H9 (cell line): Measurements from ENCODE around the gene SF3A1. TPM values are rescaled to one million over a fixed set of nuclear protein-coding genes. Genes with fewer than 3 reads are reported as not detected.

ENCODE experiments used
- DNase-seq: peaks from one replicate; pipeline ENCODE4 v3.0.0-alpha.2; 2017
- H2AFZ ChIP-seq: one replicate; pipeline ENCODE4 v1.6.1; 2013; ENCODE audit warnings: mild to moderate bottlenecking, low read length, control low read depth, moderate library complexity
- H2AK5ac ChIP-seq: 2 replicates; pipeline ENCODE4 v1.6.1; 2013; ENCODE audit warnings: low read length, control low read depth, mixed read lengths; ENCODE audit not compliant: insufficient read length
- H2BK120ac ChIP-seq: one replicate; pipeline ENCODE4 v1.6.1; 2013; ENCODE audit warnings: low read depth, mild to moderate bottlenecking, low read length, control low read depth, inconsistent platforms; ENCODE audit not compliant: poor library complexity, severe bottlenecking
- H2BK12ac ChIP-seq: 2 replicates; pipeline ENCODE4 v1.6.1; 2013; ENCODE audit warnings: low read length, control low read depth, mixed read lengths, low read depth; ENCODE audit not compliant: insufficient read length
- H2BK15ac ChIP-seq: 2 replicates; pipeline ENCODE4 v1.6.1; 2013; ENCODE audit warnings: low read depth, low read length, control low read depth
- H2BK20ac ChIP-seq: one replicate; pipeline ENCODE4 v1.6.1; 2013; ENCODE audit warnings: low read depth, mild to moderate bottlenecking, low read length, control low read depth, inconsistent platforms; ENCODE audit not compliant: poor library complexity, severe bottlenecking
- H2BK5ac ChIP-seq: 2 replicates; pipeline ENCODE4 v1.6.1; 2013; ENCODE audit warnings: low read length, control low read depth, mixed read lengths; ENCODE audit not compliant: insufficient read length
- H3K14ac ChIP-seq: 2 replicates; pipeline ENCODE4 v1.6.1; 2013; ENCODE audit warnings: low read length, control low read depth; ENCODE audit not compliant: insufficient read depth
- H3K18ac ChIP-seq: 2 replicates; pipeline ENCODE4 v1.6.1; 2013; ENCODE audit warnings: low read depth, mild to moderate bottlenecking, mixed read lengths, low read length, control low read depth; ENCODE audit not compliant: insufficient read length
- H3K23ac ChIP-seq: 2 replicates; pipeline ENCODE4 v1.6.1; 2013; ENCODE audit warnings: low read length, control low read depth, mixed read lengths, low read depth; ENCODE audit not compliant: insufficient read length
- H3K23me2 ChIP-seq: 2 replicates; pipeline ENCODE4 v1.6.1; 2013; ENCODE audit warnings: low read depth, mild to moderate bottlenecking, mixed read lengths, low read length, control low read depth; ENCODE audit not compliant: insufficient read length, poor library complexity, severe bottlenecking
- H3K27ac ChIP-seq: 2 replicates; pipeline ENCODE4 v1.5.1; 2013; ENCODE audit warnings: low read length, control low read depth, mixed read lengths, low read depth; ENCODE audit not compliant: insufficient read length
- H3K27me3 ChIP-seq: 2 replicates; pipeline ENCODE4 v1.6.1; 2013; ENCODE audit warnings: low read length, control low read depth, inconsistent platforms; ENCODE audit not compliant: insufficient read depth
- H3K4ac ChIP-seq: 2 replicates; pipeline ENCODE4 v1.6.1; 2013; ENCODE audit warnings: low read depth, mild to moderate bottlenecking, control low read depth, inconsistent platforms, low read length, moderate library complexity
- H3K4me1 ChIP-seq: 2 replicates; pipeline ENCODE4 v1.6.1; 2013; ENCODE audit warnings: low read length, control low read depth, inconsistent platforms; ENCODE audit not compliant: insufficient read depth
- H3K4me2 ChIP-seq: 2 replicates; pipeline ENCODE4 v1.6.1; 2013; ENCODE audit warnings: low read length, control low read depth, mixed read lengths; ENCODE audit not compliant: insufficient read length, insufficient read depth
- H3K56ac ChIP-seq: 2 replicates; pipeline ENCODE4 v1.6.1; 2013; ENCODE audit warnings: low read depth, mild to moderate bottlenecking, mixed read lengths, low read length, control low read depth; ENCODE audit not compliant: insufficient read length
- H3K79me1 ChIP-seq: 2 replicates; pipeline ENCODE4 v1.6.1; 2013; ENCODE audit warnings: low read depth, mild to moderate bottlenecking, moderate library complexity, low read length, control low read depth, inconsistent platforms; ENCODE audit not compliant: insufficient read depth, poor library complexity, severe bottlenecking
- H3K79me2 ChIP-seq: 2 replicates; pipeline ENCODE4 v1.6.1; 2013; ENCODE audit warnings: low read length, control low read depth, inconsistent platforms; ENCODE audit not compliant: insufficient read depth
- H3K9ac ChIP-seq: 2 replicates; pipeline ENCODE4 v1.6.1; 2013; ENCODE audit warnings: low read length, control low read depth, mixed read lengths; ENCODE audit not compliant: insufficient read length; ENCODE audit errors: extremely low read depth
- H3K9me3 ChIP-seq: one replicate; pipeline ENCODE4 v1.6.1; 2013; ENCODE audit warnings: low read depth, low read length, inconsistent platforms; ENCODE audit not compliant: control insufficient read depth
- H3T11ph ChIP-seq: one replicate; pipeline ENCODE4 v1.6.1; 2013; ENCODE audit warnings: mild to moderate bottlenecking, low read length, control low read depth, inconsistent platforms
- H4K20me1 ChIP-seq: one replicate; pipeline ENCODE4 v1.6.1; 2013; ENCODE audit not compliant: control insufficient read depth, insufficient read length, insufficient read depth
- H4K5ac ChIP-seq: 2 replicates; pipeline ENCODE4 v1.6.1; 2013; ENCODE audit warnings: low read depth, mild to moderate bottlenecking, mixed read lengths, low read length, control low read depth; ENCODE audit not compliant: insufficient read length
- H4K8ac ChIP-seq: replicated peaks from 2 replicates; pipeline ENCODE4 v1.6.1; 2013; ENCODE audit warnings: low read length, control low read depth, mixed read lengths, low read depth; ENCODE audit not compliant: insufficient read length
- H4K91ac ChIP-seq: 2 replicates; pipeline ENCODE4 v1.6.1; 2013; ENCODE audit warnings: low read depth, mild to moderate bottlenecking, moderate library complexity, mixed read lengths, low read length, control low read depth; ENCODE audit not compliant: insufficient read length
- H3K27ac Mint-ChIP-seq, 3 experiments: 2 replicates in 2 of 3; 3 replicates in 1 of 3; pipeline ENCODE4 v1.8.0; 2020 to 2021; ENCODE audit warnings: mixed read lengths in 3 of 3, mild to moderate bottlenecking in 1 of 3, moderate library complexity in 1 of 3
- H3K27me3 Mint-ChIP-seq: 2 replicates; pipeline ENCODE4 v1.8.0; 2021; ENCODE audit warnings: low read depth, mild to moderate bottlenecking, moderate library complexity, mixed read lengths
- H3K36me3 Mint-ChIP-seq, 3 experiments: 2 replicates in 2 of 3; 3 replicates in 1 of 3; pipeline ENCODE4 v1.8.0; 2020 to 2021; ENCODE audit warnings: low read depth in 3 of 3, mixed read lengths in 3 of 3; ENCODE audit not compliant: insufficient read depth in 1 of 3
- H3K4me1 Mint-ChIP-seq, 2 experiments: 2 replicates each; pipeline ENCODE4 v1.8.0; 2020; ENCODE audit warnings: mixed read lengths in 2 of 2
- H3K4me3 Mint-ChIP-seq, 2 experiments: 2 replicates in 1 of 2; 3 replicates in 1 of 2; pipeline ENCODE4 v1.8.0; 2020 to 2021; ENCODE audit warnings: mild to moderate bottlenecking in 2 of 2, mixed read lengths in 2 of 2, moderate library complexity in 1 of 2
- H3K9me3 Mint-ChIP-seq, 2 experiments: 2 replicates in 1 of 2; 3 replicates in 1 of 2; pipeline ENCODE4 v1.8.0; 2020; ENCODE audit warnings: mild to moderate bottlenecking in 2 of 2, mixed read lengths in 2 of 2, moderate library complexity in 1 of 2
- WGBS: extraction: QIAGEN DNeasy Blood & Tissue Kit; methylation state at CpG from one replicate; pipeline ENCODE4 v1.1.7; 2013; ENCODE audit warnings: missing lambda C conversion rate, low lambda C conversion rate, mixed read lengths; ENCODE audit not compliant: insufficient read length; ENCODE audit errors: extremely low coverage; 5-methylcytosine and 5-hydroxymethylcytosine counted together
- total RNA-seq: library from RNA; stranded (reverse); gene quantifications from 2 replicates; pipeline ENCODE4 v1.2.1, GENCODE V29; 2021
- TF ChIP-seq, protein P1 (sequence below): fragments of 200-600 bp; sonication (generic); conservative IDR thresholded peaks from 3 replicates; pipeline ENCODE4 v1.8.0; 2021; ENCODE audit warnings: antibody characterized with exemption, mild to moderate bottlenecking

The SF3A1 gene
- total RNA-seq, 1 experiment from 2014 or later: 225 TPM

DNA sequence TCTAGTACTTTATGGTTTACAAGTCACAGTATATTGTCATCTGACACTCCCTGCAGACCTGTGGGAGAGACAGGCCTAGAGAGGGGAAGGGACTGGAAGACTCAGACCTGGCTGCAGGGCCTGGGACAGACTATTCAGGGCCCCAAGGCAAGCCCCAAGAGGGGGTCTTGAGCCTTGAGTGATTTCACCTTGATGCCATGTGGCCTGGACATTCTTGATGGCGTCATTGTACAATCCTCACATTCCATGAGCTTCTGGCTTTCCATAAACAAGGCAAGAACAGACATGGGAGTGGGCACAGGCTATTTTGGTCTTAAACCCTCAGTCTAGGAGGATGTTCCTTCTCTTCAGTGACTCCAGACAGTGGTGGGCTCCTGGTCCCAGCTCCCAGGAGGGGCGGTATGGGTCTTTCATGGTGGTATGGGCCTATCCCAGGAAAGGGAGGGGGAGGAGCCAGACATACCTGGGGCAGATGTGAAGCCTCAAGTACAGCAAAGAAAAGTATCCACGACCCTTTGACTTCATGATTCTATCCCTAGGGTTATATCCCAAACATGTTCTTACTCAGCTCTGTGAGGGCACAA is 28.1 kb downstream of the SF3A1 start:
- Histone ChIP-seq H3K4me2 (no peak overlapping the region), H2AFZ (no peak overlapping the region), H3K14ac (no peak overlapping the region), H2AK5ac (no peak overlapping the region), H3K79me2 (no peaks in the 10 kb centered on the region), H2BK12ac (no peak overlapping the region), H4K91ac (no peak overlapping the region), H3K4me1 (no peaks in the 10 kb centered on the region), H2BK5ac (no peak overlapping the region), H4K8ac (no peak overlapping the region), H3K27me3 (no peaks in the 10 kb centered on the region), H3K27ac (no peak overlapping the region), H3K56ac (no peak overlapping the region), H3K9ac (no peak overlapping the region), H3K23ac (no peak overlapping the region), H3K79me1 (no peaks in the 10 kb centered on the region), H2BK120ac (no peak overlapping the region), H2BK15ac (no peak overlapping the region), H4K5ac (no peak overlapping the region), H3K23me2 (peaks cover 4% of the 10 kb centered on the region), H3K9me3 (no peaks in the 10 kb centered on the region), H2BK20ac (no peak overlapping the region), H3K18ac (no peak overlapping the region), H4K20me1 (peaks cover 2% of the 10 kb centered on the region), H3T11ph (no peak overlapping the region), H3K4ac (no peak overlapping the region)
- Mint-ChIP-seq H3K4me1 (peaks cover 24 to 29% of the 10 kb centered on the region in 2 experiments), H3K27ac (peak overlapping the region in 1 of 3 experiments; percentile 72; a peak in 1 of 7 replicates), H3K9me3 (no peaks in the 10 kb centered on the region), H3K36me3 (peaks cover 2 to 27% (median 18%) of the 10 kb centered on the region in 3 experiments; a peak in 6 of 7 replicates), H3K27me3 (no peaks in the 10 kb centered on the region; the same call in 1 of the 2 replicates), H3K4me3 (no peak overlapping the region)
- DNase-seq: no peak
- WGBS: no CpG with 5 or more reads among the region's 3 CpGs
- TF ChIP-seq, protein P1, sequence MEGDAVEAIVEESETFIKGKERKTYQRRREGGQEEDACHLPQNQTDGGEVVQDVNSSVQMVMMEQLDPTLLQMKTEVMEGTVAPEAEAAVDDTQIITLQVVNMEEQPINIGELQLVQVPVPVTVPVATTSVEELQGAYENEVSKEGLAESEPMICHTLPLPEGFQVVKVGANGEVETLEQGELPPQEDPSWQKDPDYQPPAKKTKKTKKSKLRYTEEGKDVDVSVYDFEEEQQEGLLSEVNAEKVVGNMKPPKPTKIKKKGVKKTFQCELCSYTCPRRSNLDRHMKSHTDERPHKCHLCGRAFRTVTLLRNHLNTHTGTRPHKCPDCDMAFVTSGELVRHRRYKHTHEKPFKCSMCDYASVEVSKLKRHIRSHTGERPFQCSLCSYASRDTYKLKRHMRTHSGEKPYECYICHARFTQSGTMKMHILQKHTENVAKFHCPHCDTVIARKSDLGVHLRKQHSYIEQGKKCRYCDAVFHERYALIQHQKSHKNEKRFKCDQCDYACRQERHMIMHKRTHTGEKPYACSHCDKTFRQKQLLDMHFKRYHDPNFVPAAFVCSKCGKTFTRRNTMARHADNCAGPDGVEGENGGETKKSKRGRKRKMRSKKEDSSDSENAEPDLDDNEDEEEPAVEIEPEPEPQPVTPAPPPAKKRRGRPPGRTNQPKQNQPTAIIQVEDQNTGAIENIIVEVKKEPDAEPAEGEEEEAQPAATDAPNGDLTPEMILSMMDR: no peak
